NCI-H2227 (cell line): ENCODE measurements around the gene TDRD1.

Experiments
- DNase-seq: peaks from one replicate; lab custom pipeline; 2025; ENCODE audit not compliant: unreplicated experiment; lab: John Stamatoyannopoulos, UW

Gene TDRD1

DNA sequence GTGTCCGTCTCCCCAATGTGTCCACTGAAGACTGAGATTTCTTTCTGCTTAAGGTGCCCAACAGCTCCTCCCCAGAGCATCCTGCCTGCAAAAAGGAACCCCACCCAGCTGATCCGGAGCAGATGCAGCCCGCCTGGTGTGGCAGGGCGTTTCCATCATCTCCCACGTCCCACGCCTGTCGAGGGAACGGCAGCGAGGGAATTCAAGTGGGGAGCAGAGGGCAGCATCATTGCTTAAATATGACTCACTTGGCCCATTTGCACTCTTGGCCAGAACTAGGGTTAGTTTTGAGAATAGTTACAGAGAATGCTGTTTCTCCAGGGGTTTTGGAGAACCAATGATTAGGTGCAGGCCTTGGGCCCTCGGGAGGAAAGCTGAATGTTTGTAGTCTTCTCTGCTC lies 80.7 kb downstream of the TDRD1 start:
- no peak for DNase-seq

DNA sequence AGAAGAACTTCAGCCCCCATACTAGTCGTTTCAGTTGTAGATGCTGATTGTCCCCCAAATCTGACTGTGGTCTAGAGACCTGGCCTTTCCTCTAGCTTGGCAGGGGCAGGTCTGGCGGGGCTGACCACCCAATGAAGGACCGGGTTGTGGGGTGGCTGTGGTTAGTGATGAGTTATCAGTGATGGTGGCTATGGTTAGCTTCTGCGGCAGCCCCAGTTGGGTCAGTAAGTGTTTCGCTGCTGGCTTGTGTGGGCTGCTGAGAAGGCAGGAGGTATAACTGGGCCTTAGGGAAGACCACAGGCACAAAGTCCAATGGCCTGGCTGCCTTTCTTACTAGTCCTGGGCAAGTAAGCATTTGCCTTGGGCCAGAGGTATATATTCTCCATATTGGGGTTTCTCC lies 81.2 kb downstream of the TDRD1 start:
- DNase-seq = no peak

DNA sequence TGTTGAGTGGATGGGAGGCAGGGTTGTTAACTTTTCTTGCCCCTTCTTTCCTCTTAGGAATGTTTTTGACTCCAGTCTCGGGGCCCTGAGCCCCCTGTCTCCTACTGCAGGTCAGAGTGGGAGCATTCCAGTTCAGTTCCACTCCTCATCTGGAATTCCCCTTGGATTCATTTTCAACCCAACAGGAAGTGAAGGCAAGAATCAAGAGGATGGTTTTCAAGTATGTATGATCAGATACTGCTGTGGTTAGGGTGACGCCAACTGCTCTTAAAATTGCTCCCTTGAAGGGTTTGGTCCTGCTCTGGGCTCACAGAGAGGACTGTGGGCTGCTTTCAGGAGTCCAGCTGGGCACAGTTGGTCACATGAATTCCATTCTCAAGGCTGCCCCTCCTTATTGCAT lies 81.9 kb downstream of the TDRD1 start:
- no peak for DNase-seq

DNA sequence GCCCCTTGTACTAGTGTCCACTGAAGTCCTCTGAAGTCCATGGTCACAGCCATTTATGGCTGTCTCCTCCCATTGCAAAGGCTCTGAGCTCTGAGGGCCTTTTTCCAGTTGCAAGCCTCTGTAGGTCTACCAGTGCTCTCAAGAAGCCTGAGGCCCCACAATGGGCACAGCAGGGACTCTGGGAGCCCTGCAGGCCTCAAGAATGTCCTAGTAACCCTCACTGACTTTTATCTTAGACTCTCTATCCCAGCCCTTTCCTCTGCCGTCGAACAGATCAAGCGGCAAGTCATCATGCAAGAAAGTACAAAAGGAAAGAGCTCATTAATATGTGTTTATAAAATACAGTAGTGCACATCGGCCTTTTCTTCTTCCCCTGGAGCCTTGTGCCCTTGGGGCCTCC lies 83.3 kb downstream of the TDRD1 start:
- no peak for DNase-seq

DNA sequence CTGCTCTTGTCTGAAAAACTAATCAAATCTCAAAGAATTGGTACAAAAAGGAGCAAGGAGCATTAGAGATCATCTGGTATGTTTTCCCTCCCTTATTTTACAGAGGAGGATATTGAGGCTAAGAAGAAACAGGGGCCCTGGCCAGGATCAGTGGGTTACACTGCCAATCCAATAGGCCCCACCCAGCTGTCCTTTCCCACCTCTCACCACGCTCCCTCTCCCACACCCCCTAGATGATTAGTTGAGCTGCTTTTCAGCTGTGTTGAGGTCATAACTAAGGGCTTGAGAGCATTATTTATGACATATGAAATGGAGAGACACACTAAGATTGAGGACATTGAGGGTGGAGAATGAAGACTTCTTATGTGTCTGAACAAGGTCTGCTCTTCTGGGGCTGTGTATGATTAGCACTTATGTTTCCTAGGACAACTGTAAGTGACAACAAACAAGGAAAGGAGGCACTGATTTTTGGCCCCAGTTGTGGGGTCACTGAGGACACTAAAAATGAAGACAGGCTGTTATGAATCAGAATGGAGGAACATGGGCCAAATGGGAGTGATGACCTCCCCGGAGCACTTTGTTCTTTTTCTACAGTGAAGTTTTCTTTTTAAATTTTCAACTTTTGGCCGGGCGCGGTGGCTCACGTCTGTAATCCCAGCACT lies 86.4 kb downstream of the TDRD1 start:
- no peak for DNase-seq

DNA sequence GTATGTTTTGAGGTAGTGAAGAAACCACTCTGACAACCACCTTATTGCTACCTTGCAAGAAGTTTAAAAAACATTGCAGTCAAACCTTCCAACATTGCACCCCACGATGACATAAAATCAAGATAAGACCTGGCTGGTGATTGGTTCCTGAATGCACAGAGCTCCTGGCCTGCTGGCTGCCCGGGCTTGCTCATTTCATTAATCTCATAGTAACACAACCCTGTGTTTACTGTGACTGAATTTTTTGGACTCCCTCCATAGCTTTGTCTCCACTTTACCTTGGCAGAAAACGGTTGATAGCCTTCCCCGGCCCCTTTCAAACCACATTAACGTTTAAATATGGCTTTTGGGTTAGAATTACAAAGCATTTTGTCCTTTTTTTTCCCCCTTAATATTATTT lies 87.4 kb downstream of the TDRD1 start:
- DNase-seq = no peak

DNA sequence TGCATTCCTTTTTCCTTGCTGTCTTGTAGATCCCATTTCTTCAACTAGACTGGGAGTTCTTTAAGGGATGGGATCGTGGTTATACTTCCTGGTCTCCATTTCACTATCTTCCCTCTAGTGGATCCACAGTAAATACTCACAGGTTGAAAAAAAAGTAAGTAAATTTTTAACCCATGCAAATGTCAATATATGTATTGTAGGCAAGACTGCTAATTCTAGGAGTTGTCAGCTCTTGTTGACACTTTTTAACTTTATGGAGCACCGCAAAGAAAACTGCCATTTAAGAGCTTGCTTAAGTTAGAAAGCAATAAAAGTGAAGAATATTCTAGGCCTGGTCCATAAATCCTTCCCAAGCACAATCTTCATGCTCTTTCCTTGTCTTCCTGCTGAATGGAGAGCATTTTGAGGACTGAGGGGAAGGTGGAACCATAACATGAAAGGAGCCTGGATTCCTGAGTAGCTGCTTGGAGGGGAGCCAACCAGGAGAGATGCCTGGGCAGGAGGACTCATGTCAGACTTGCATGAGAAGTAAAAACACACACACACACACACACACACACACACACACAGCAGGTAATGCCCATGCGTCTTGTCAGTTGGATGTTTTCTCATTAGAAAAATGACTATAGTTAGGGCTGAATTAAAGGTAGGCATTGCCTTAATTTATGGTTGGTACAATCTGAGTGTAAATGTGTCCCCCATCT lies 92.1 kb downstream of the TDRD1 start:
- no peak for DNase-seq

DNA sequence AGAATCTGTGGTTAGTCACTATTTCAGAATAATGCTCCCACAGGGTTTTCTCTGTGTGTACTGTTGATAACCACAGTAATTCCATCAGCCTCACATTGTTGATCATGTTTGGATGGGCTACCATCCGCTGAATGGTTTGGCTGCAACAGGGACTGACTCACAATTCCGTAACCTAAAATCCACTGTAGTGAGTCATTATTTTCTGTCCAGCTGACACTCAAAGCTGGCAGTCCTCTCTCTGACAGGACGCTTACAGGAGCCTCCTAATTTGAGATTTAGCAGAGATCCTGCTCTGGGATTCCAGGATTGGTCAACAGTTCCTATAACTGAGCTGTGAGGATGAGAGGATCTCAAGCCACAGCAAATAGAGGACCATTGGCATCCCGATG lies 92.6 kb downstream of the TDRD1 start:
- DNase-seq = no peak

DNA sequence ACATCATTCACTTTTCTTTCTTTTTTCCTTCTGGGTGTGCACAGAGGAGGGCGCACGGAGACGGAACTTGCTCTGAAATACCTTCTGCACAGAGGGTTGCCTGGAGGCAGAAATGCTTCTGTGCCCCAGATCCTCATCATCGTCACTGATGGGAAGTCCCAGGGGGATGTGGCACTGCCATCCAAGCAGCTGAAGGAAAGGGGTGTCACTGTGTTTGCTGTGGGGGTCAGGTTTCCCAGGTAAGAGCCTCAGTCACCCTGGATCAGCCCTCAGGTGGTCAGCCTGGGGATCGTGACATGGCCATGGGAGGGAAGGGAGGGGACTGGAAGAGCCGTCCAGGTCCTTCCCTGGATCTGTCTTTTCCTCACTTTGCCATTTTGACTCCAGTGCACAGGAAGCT lies 93.5 kb downstream of the TDRD1 start:
- DNase-seq = no peak

DNA sequence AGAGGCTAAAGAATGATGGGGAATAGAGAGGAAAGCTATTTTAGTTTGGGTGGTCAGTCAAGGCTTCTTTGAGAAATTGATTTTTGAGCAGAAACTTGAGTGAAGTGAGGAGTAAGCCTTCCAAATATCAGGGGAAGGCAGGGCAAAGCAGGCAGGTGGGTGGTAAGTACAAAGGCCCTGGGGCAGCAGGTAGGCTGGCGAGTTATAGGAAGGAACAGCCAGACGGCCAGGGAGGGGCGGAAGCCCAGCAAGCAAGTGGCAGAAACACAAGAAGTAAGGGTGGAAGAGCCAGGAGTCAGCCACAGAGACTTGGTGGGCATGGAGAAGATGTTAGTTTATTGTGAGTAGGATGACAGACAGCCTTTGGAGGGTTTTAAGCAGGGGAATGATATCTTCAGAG lies 94.8 kb downstream of the TDRD1 start:
- DNase-seq = no peak

DNA sequence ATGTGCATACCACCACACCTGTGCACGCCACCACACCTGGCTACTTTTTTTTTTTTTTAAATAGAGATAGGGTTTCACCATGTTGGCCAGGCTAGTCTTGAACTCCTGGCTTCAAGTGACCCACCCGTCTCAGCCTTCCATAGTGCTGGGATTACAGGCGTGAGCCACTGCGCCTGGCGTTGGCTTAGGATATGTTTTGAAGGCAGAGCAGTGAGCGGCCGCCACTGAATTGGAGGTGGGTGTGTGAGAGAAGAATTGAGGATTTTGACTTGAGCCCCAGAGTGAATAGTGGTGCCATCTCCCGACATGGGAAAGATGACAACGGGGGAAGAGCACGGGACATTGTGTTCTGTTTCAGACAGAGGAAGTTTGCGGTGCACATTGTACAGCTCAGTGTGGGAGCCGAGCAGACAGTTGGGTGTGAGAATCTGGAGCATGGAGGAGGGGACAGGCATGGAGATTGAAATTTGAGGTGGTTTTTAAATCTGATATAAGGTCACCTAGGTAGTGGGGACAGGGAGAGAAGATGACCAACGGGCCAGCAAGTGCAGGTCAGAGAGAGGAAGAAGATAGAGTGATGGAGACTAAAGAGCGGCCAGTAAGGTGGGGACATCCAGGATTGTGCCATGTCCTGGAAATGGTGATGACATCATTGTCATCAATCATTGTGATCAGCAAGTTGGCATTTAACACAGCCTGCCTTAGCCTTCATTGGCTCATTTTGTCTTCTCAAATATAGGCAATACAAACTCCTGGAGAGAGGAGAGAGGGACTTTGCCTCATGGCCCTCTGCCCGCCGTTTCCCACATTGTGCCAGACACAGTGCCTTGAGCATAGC lies 95.7 kb downstream of the TDRD1 start:
- DNase-seq = no peak

DNA sequence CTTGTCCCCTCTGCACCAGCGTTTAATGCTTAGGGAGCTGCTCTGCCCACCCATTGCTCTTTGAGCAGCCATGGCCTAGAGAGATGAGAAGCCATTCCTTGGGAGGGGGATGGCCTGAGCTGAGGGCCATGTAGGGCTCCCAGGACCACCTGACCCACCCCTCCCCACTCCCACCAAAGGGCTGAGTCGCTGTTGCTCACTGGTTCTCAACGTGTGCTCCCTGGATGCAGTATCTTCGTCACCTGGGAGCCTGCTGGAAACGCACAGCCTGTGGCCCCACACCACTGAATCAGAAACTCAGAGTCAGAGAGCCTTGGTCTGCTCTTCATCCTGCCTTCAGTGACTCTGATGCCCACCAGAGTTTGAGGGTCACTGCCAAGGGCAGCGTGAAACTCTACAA lies 96.9 kb downstream of the TDRD1 start:
- DNase-seq = no peak

DNA sequence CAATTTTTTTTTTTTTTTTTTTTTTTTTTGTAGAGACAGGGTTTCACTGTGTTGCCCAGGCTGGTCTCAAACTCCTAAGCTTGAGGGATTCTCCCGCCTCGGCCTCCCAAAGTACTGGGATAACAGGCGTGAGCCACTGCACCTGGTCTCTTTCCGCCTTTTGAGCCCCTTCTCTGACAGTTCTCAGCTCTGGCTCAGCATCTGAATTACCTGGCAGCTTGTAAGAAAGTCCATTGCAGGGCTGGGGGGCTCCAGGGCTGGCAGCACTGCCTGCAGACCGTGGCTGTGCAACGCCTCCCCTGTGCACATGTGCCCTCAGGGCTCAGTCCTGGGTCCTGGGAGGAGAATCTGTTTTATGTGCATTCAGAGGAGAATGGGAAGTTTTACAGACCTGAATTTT lies 97.5 kb downstream of the TDRD1 start:
- DNase-seq = no peak

DNA sequence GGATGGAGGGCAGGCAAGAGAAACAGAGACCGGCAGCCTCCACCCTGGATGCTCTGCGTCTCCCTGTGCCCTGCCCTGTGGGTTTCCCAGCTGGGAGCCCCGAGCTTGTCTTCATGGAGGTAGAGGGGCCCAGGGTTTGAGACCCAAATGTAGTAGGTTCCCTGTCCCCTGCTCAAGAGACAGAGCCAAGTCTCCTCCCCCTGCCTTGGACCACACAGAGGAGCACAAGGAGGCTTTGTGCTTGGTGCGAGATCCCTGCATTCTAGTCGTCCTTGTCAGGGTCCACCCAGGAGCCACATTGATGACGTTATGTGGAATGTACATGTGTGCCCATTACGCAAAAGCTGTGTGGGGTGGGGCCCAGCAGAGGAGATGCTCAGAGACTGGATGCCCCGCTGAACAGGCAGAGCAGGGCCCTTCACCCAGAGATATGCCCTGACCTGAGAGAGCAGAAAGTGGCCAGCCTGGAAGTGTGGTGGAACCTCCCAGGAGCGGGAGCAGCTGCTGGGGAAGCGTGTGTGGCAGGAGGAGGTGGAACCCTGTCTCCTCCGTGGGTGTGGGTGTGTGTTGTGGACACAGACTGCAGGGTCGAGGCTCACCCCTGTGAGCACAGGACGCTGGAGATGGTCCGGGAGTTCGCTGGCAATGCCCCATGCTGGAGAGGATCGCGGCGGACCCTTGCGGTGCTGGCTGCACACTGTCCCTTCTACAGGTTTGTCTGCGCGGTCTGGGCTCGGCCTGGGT lies 99.2 kb downstream of the TDRD1 start:
- DNase-seq = no peak

DNA sequence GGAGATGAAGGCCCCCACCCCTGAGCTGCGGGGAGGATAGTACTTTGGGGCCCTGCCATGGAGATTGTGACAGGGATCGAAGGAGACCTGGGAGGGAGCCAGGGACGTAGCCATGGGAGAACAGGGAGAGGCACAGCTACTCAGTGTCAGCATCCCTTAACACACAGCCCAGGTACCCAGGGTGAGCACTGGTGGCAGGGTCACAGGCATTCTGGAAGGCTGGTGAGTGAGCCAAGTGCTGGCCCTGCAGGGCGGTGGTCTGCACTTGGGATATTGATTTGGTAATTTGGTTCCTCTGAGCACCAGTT lies 99.7 kb downstream of the TDRD1 start:
- no peak for DNase-seq

DNA sequence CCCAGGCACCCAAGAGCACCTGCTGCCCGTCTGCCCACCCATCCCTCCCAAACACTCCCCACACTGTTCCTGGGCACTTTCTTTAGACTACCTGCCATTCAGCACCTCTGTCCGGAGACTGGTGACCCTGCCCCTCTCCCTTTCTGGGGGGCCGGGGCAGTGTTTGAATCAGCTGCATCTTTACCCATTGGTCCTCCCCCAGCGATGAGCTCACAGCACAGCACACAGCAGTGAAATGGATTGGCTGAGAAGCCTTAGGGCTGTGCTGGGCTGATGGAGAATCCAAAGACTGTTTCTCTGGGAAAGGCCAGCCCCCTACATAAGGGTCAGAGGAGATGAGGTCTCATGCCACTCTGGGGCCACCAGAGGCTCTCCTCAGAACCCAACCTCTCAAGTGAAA lies 100.1 kb downstream of the TDRD1 start:
- no peak for DNase-seq

DNA sequence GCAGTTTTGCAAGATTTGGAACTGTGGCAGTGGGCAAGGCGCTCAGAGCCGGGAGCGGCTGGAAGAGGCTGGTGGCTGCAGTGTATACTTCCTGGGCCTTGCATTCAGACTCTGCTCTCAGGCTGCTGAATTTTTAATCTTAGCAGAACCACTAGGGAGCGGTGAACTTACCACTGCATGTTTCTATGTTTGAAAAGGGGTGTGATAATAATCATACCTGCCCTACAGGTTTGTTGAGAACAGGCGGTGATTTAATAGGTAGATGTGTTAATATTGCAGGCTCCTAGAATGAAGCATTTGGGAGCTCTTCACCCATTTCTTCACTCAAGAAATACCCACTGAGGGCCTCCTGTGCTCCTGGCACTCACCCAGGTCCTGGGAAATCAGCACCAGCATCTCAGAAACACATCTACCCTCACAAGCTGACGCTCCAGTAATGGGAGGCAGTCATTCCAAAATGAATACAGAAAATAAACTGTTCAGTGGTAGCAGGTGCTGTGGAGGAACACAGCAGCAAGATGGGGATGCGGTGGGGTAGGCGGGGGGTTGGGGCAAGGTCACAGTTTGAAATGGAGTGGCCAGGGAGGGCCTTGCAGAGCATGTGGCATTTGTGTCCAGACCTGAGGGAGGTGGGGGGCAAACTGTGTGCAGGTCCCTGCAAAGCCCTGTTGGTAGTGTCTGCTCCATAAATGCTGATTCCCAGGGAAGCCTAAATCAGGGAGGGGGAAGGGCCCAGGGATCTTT lies 100.9 kb downstream of the TDRD1 start:
- DNase-seq = no peak

DNA sequence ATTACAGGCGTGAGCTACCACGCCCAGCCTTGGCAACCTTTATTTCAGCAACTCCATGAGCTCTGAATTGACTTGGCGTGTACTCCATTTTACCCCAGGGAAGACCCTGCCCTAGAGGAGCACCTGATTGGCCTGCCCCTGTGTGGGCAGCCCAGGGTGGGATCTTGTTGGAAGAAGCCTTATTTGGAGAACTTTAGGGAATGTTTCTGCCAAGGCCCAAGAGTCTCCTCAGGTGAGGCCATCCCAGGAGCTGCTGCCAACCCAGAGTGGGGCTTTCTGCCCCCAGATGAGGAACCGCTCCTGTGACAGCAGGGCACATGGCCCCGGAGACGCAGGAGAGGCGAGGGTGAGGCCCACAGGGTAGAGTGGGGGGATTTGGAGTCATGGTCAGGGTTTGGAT lies 101.9 kb downstream of the TDRD1 start:
- no peak for DNase-seq

DNA sequence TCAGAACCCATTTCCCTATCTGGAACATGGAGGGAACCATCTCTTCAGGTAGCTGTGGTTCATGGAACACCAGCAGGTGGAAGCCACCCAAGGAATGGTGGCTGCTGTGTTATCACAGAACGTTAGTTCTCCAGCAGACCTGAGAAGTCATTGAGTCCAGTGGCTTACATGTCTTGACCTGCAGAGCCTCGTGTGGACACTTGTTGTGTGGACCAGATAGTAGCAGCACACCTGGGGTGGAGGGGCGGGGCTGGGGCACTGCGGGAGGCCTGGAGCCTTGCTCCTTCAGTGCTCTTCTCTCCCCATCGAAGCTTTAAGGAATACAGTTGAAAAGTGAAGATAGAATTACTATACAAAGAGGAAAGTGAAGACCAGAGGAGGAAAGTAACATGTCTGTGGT lies 102.3 kb downstream of the TDRD1 start:
- DNase-seq = no peak
